Right ventricle myocardium inferior (tissue), 1 donor: ENCODE measurements around the gene KCNK3. TPM values are rescaled to one million over a fixed set of nuclear protein-coding genes. Genes with fewer than 3 reads are reported as not detected.

Source experiments
- ATAC-seq: fragments of 200-7000 bp; cut with Tn5 transposase; one replicate; pipeline ENCODE4 v1.9.1; 2020; ENCODE audit warnings: mild to moderate bottlenecking, moderate library complexity
- DNase-seq: peaks from one replicate; pipeline ENCODE4 v3.0.0; 2021; ENCODE audit errors: missing footprints
- intact Hi-C: fragments of 100-400 bp; cut with DNase I; formaldehyde crosslinking; loops from one replicate; pipeline ENCODE4 v1.11.0; 2022
- total RNA-seq: library from RNA; stranded (reverse); fragmentation: NEBNext Ultra II Directional; extraction: Animal tissue kit (Norgen Biotek cat#: 25700); gene quantifications from one replicate; pipeline ENCODE4 v1.2.1, GENCODE V29; 2021
- donor health status: DM: no; HTN: yes; CAD: no; lungs with severe emphysema.

The KCNK3 gene
- total RNA-seq, 1 donor from 2014 or later, result 4.5 TPM

DNA sequence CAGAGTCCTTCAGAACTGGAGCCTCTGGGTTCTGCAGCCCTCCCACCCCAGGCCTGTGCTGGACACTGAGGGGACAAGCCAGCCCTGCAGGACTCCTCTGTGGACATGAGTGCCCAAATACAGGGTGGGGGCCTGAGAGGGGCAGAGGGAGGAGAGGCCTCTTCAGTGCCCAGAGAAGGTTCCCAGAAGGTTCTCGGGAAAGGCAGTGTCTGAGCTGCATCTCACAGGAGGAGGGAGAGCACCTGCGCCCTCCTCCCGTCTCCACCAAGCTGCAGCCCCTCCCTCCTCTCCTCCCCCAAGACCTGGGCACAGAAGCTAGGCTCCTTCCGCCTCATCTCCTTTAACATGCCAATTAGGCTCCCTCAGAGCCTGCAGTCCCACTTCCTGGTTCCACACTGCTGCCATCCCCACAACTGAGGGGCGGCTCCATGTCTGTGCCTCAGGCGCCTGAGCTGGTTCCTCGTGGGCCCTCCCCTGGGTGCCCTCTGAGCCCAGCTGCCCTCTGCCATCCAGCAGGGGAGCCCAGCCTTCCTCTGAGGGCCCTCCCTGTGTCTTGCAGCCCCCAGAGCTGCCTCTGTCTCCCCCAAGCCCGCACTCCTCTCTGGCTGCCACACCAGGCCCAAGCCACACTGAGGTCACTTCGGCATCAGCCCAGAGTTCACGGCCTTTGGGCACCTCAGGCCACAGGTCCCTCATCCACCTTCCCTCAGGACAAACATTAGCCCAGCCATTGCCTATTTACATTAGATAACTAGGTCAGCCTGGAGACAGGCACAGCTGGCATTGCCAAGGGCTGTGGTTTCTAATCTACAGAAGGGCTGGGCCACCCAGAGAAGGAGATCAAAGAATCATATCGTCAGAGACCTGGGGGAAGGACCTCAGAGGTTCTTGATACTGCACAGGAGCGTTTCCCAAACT lies 28.9 kb downstream of the KCNK3 start:
- ATAC-seq (no peak), DNase-seq (peak; percentile 27)
- intact Hi-C loops, result no loop called here

DNA sequence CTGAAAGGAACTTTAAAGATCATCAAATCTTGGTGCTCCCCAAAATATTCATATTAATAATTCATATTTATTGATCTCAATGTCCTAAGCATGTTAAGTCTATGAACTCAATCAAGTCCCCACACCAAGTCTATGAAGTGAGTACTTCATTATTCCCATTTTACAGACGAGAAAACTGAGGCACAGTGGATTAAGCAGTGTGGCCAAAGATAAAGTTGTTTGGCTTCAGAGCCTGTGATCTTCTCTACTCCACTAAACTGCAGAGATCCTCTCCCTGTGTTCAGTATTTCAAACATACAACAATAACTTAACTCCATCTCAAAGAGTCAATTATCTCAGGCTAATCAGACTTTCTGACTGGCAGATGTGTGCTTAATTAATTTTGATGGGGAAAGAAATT lies 29.8 kb downstream of the KCNK3 start:
- intact Hi-C loops, result no loop called here
- no peak for DNase-seq
- no peak for ATAC-seq

DNA sequence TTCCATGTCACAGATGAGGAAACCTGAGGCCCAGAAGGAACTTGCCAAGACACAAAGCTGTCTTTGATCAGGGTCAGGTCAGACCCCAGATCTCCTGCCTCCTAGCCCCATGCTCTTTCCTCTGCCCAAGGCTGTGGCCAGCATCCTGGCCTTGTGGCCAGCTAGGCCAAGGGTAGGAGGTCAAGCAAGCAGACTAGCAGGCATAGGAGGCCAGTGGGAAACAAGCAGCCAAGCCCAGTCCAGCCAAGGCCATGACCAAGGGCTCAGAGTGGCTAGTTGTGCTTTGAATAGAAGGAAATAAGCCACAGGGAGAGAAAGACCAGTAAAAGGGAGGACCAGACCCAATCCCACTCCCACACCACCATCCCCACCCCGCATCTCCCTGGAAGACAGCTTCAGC lies 30.4 kb downstream of the KCNK3 start:
- DNase-seq (peak; percentile 8), ATAC-seq (no peak)
- intact Hi-C loops, result no loop called here

DNA sequence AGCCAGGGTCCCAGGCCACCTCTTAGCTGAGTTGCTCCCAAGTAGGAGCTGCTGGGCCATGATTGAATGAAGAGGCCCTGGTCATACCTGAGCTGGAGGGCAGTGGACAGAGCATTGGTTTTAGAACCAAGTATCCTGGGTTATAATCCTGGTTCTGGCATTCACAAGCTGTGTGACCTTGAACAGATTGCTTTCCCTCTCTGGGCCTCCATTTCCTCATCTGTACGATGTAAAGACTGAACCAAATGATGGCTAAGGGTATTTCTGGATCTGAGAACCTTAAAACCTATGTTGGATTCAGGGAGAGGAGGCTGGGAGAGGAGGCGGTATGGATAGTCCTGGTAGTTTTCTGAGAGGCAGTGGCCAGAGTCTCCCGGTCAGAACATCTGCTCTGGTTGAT lies 31.0 kb downstream of the KCNK3 start:
- intact Hi-C loops, result no loop called here
- no peak for DNase-seq

DNA sequence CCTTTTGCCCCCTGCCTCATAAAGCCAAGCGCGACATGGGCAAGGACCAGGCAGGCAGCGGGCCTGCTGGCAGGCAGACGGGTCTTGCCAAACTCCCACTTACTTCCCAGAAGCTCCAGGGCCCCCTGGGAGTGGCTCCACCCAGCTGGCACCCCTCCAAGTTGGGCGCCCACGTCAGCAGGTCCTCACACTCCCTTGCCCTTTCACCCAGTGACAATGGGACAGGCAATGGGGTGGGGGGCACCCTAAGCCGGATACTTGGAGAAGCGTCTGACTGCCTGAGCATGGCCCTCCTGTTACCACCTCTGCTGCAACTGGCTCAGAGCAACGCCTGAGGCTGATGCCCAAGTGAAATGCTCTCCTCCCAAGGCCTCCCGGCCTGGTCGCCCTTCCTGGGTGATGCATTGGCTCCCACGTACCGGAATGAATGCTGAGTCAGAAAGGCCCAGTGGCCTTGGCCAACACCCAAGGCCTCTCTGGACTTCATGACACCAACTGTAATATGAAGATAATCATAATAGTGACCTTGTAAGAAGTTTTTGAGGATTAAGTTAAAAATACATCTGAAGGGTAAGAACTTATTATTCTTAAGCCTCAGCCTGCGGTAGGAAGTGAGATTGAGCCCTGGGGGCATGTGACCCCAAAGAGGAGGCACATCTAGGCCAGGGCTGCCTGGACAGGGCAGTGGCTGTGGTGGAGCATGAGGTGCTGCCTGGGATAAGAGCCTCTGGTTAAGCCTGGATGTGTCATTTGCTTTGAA lies 31.6 kb downstream of the KCNK3 start:
- intact Hi-C loops, result no loop called here
- ATAC-seq, result peak; percentile 8
- peak; percentile 75 for DNase-seq

More for the DNA sequence above, 31.0 kb downstream of the KCNK3 start:
- no peak for ATAC-seq

DNA sequence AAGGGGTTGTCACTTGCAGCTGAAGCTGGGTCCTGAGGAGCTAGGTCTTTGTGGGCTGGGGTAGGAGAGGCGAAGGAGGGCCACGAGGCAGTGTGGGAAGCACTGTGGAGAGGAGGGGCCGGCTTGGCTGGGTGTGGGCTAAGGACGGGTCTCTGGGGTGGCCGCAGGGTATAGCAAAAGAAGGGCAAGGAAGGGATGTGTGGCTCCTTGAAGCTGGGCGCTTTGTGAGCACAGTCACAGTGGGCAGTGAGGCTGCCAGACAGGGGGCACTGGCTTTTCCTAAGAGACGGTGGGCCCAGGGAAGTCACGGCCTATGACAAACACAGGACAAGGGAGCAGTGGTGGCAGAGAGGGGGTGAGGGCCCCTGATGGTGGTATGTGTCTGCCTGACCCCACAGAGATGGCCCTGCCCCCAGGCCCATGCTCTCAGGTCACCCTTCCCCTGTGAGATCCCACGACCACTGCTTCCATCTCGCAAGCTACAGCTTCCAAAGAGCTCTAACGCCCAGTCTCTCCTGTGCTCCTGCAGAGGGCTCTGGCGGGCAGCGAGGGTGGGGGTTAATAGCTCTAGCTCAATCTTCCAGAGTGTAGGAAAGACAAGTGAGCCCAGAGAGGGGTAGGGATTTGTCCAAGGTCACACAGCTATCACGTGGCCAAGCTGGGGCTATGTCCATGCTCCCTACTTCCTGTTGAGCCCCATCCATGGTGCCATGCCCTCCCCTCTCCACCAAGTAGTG lies 32.4 kb downstream of the KCNK3 start:
- DNase-seq (no peak), ATAC-seq (no peak)
- intact Hi-C loops, result no loop called here

DNA sequence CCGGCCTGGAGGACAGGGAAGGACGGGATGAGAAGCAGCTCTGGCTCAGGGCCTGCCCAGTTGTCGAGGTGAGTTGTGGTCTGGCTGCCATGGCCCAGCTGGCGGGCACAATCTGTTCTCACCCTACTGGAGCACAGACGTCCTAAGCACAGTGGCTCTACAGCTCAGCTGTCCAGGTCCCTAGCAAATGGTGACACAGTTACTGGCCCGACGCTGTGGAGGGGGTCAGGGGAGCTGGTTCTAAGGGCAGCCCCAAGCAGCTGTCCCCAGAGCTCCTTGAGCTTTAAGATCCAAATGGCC lies 32.9 kb downstream of the KCNK3 start:
- ATAC-seq (peak; percentile 50), DNase-seq (no peak)
- intact Hi-C loops, result no loop called here

DNA sequence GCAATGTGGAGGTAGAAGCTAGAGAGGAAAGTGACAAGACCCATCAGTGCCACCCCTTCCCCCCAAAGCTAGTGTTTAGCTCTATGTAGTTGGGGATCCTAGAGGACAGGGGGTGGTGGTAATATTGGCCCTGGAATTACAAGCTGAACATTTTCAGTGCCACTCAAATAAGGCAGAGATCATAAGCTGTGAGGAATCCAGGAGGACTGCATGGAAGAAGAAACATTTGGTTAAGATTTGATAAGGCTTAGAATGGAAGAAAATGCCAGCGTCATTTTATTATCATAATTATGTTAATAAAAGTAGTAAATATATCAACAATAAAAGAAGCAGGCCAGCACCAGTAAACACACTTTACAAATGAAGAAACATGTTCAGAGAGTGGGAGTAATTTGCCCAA lies 33.7 kb downstream of the KCNK3 start:
- no peak for DNase-seq
- intact Hi-C loops, result no loop called here
- ATAC-seq, result no peak

DNA sequence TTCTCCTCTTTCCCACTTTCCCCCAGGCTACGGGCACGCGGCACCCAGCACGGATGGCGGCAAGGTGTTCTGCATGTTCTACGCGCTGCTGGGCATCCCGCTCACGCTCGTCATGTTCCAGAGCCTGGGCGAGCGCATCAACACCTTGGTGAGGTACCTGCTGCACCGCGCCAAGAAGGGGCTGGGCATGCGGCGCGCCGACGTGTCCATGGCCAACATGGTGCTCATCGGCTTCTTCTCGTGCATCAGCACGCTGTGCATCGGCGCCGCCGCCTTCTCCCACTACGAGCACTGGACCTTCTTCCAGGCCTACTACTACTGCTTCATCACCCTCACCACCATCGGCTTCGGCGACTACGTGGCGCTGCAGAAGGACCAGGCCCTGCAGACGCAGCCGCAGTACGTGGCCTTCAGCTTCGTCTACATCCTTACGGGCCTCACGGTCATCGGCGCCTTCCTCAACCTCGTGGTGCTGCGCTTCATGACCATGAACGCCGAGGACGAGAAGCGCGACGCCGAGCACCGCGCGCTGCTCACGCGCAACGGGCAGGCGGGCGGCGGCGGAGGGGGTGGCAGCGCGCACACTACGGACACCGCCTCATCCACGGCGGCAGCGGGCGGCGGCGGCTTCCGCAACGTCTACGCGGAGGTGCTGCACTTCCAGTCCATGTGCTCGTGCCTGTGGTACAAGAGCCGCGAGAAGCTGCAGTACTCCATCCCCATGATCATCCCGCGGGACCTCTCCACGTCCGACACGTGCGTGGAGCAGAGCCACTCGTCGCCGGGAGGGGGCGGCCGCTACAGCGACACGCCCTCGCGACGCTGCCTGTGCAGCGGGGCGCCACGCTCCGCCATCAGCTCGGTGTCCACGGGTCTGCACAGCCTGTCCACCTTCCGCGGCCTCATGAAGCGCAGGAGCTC lies 35.4 kb downstream of the KCNK3 start:
- DNase-seq, result no peak
- ATAC-seq, result no peak
- intact Hi-C loops, result no loop called here

DNA sequence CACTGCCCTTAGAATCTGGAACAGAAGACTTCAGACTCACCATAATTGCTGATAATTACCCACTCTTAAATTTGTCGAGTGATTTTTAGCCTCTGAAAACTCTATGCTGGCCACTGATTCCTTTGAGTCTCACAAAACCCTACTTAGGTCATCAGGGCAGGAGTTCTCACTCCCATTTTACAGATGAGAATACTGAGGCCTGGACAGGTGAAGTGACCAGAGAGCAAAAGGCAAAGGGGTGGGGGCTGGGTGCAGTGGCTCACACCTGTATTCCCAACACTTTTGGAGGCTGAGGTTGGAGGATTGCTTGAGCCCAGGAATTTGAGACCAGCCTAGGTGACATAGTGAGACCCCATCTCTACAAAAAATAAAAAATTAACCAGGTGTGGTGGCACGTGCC lies 36.8 kb downstream of the KCNK3 start:
- intact Hi-C loops, result no loop called here
- ATAC-seq (no peak), DNase-seq (no peak)

DNA sequence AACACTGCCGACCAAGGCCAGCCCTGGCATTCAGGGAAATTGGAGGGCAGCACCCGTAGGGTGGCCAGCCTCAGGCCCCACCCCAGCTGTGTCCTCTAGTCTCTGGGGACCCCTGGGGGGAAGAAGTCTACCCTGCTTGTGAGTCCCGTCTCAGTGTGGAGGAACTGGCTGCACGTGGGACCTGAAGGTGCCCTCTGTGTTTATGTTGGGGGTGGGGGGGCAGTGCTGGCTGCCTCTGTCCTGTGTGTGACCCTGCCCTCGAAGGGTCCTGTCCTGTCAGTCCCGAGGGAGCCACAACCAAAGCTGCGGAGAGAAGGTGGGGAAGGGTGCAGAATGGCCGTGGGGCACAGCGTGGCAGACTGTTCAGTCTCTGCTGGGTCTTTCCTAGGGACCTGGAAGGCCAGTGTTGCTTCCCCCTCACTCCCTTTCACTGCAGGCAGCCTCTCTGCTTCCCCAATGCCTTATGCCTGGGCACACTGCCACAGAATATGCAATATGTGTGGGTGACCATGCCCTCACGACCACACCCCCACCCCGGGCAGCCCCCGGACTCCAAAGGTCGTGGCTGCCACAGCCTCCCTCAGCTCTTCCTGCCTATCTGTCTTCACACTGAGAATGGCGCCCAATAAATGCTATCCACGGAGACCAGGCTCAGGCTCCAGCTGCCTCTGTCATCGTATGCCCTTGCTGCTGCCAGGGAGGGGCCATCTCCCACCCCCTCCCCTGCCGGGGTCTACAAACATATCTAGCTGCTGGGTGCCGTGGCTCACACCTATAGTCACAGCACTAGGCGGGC lies 38.2 kb downstream of the KCNK3 start:
- ATAC-seq (no peak), DNase-seq (no peak)
- intact Hi-C loops, result no loop called here

DNA sequence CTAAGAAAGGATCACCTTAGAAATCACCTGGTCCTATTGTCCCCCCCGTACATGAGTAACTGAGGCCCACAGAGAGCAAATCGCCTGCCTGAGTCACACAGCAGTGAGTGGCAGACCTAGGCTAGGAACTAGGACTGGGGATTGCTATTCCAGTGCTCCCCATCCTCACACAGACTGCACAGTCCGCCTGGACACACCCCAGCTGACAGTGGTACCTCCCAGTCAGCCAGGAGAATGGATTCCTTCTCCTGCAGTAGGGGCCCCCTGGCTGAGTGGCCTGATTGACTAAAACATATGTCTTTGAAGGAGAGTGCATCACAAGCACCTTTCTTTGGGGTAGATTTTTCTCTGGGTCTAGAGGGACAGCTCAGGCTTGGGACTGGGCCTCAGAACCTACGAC lies 39.2 kb downstream of the KCNK3 start:
- ATAC-seq, result no peak
- intact Hi-C loops, result no loop called here
- no peak for DNase-seq

DNA sequence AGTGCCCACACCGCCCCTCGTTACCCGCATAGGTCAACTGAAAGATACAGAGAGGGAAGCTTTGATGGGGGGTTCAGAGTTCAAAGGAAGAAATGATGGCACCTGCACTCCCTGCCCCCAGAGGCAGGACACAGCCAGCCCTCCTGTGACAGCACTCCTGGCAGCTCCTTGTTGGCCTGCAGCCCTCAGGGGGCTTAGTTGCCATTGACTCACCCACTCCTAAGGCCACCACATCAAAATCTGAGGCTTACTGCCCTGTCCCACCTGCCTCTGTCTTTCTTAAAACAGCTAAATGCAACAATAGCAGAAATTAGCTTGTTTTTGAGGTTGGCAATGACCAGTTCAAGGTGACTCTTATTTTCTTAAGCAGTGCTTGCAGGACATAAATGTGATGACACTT lies 39.9 kb downstream of the KCNK3 start:
- intact Hi-C loops, result no loop called here
- DNase-seq (no peak), ATAC-seq (no peak)

DNA sequence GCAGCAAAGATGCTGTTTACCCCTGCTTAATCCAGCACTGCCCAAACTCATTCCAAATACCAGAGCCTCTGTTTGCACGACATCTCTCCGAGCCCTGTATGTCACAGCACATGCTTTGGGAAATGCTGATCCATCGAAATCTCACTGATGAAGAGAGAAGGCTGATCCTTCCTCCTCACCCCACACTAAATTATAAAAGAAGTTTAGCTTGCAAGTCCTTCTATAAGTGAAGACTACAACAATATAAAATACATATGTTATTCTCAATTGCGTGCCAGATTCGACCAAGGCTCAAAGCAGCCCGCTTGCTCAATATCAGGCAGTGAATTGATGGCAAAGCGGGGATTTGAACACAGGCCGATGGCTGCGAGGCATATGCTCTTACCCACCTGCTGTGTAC lies 40.9 kb downstream of the KCNK3 start:
- intact Hi-C loops, result no loop called here
- ATAC-seq (no peak), DNase-seq (no peak)

DNA sequence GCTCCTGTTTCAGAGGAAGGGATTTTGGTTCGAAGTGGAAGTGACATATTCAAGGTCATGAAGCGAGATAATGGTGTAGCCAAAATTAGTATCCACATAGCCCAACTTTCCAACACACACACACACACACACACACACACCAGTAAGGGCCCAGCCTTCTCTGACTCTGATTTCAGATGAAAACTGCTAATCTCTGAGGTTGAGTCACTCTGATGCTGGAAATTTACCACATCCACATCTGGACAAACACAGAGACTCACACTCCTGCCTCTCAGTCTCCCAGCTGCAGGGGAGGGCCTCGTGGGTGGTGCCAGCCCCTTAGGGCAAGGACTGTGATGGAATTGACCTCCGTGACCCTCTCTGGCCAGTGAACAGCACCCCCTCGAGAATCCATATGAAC lies 42.6 kb downstream of the KCNK3 start:
- DNase-seq, result no peak
- intact Hi-C loops, result no loop called here
- peak; percentile 59 for ATAC-seq

DNA sequence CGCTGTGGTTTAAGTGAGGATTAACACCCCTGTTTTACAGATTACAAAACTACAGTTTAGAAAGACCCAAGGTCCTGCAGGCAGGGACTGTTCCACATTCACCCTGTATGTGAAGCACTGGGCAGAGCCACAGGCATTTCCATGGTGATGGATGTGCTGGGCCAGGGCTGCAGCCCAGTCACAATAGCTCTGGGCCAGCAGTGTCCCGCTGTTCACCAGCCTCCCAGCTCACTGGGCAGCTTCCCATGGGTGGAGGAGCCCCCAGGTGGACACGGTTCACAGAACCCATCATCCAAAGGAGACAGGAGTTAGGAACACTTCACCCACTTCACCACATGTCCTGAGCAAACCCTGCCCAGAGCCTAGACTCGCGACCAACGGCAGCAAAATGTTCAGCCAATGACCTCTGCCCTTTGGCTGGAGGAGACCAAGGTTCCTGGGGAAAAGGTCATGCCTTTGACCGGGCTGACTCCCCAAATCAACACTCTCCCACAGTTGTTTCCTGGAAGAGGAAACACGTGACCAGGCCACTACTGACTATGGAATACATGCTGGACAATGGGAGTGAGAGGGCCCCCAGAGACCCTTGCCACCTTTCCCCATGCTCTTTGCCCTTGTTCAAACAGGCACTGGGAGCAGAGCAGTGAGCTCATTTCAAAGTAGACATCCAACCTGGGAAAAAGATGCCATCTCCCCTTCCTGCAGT lies 43.5 kb downstream of the KCNK3 start:
- no peak for DNase-seq
- ATAC-seq, result peak; percentile 56
- intact Hi-C loops, result no loop called here

DNA sequence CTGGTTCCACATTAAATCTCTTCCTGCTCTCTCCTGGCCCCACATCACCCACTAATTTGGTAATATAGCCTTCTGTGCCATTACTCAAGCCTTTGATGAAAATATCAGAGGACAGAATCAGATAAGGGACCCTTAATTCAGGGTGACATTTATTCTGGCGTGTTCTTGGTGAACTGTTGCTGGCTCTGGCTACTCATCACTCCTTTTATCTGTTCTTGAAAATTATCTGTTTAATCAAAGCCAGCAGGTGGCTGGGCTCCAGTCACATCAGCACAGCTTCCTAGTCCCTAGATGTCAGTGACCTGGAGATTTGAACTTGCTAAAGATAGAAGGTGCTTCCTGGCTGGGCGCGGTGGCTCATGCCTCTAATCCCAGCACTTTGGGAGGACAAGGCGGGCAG lies 44.7 kb downstream of the KCNK3 start:
- ATAC-seq, result no peak
- DNase-seq, result no peak
- intact Hi-C loops, result no loop called here
